Measurements from ENCODE around the gene LANCL2.

DNA sequence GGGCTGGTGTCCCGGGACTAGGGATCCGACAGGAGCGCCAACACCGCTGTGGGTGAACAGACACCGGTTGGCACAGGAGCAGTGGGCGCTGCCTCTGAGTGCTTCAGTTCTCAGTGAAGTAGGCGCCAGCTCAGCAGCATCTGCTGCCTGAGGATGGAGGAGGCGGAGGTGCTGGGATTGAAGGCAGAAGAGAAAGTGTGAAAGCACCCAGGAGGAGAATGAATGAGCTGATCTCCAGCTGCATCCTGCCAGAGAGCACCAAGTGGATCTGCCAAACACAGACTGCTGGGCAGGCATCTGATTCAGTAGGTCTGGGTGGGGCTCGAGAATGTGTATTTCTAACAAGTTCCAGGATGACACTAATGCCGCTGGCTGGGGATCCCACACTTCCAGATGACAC lies 74.5 kb downstream of the LANCL2 start:
- no peak for TF ChIP-seq SRF (CRISPR knock-in tag; IDR thresholded peaks at IDR 0.05)
- TF ChIP-seq, protein P1, sequence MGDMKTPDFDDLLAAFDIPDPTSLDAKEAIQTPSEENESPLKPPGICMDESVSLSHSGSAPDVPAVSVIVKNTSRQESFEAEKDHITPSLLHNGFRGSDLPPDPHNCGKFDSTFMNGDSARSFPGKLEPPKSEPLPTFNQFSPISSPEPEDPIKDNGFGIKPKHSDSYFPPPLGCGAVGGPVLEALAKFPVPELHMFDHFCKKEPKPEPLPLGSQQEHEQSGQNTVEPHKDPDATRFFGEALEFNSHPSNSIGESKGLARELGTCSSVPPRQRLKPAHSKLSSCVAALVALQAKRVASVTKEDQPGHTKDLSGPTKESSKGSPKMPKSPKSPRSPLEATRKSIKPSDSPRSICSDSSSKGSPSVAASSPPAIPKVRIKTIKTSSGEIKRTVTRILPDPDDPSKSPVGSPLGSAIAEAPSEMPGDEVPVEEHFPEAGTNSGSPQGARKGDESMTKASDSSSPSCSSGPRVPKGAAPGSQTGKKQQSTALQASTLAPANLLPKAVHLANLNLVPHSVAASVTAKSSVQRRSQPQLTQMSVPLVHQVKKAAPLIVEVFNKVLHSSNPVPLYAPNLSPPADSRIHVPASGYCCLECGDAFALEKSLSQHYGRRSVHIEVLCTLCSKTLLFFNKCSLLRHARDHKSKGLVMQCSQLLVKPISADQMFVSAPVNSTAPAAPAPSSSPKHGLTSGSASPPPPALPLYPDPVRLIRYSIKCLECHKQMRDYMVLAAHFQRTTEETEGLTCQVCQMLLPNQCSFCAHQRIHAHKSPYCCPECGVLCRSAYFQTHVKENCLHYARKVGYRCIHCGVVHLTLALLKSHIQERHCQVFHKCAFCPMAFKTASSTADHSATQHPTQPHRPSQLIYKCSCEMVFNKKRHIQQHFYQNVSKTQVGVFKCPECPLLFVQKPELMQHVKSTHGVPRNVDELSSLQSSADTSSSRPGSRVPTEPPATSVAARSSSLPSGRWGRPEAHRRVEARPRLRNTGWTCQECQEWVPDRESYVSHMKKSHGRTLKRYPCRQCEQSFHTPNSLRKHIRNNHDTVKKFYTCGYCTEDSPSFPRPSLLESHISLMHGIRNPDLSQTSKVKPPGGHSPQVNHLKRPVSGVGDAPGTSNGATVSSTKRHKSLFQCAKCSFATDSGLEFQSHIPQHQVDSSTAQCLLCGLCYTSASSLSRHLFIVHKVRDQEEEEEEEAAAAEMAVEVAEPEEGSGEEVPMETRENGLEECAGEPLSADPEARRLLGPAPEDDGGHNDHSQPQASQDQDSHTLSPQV (IDR thresholded peaks at IDR 0.05): no peak
- TF ChIP-seq GABPA (tag; conservative IDR thresholded peaks at IDR 0.05; ENCODE audit: low read depth): no peak
- TF ChIP-seq NRF1 (conservative IDR thresholded peaks at IDR 0.05 in 1 of 2, IDR thresholded peaks at IDR 0.05 in 1 of 2): no peak
- TF ChIP-seq, protein P2, sequence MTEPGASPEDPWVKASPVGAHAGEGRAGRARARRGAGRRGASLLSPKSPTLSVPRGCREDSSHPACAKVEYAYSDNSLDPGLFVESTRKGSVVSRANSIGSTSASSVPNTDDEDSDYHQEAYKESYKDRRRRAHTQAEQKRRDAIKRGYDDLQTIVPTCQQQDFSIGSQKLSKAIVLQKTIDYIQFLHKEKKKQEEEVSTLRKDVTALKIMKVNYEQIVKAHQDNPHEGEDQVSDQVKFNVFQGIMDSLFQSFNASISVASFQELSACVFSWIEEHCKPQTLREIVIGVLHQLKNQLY (CRISPR knock-in tag; conservative IDR thresholded peaks at IDR 0.05): no peak
- TF ChIP-seq PCBP1 (IDR thresholded peaks at IDR 0.05; ENCODE audit: low read depth, low read length, poor library complexity, severe bottlenecking): no peak
- TF ChIP-seq, protein P3, sequence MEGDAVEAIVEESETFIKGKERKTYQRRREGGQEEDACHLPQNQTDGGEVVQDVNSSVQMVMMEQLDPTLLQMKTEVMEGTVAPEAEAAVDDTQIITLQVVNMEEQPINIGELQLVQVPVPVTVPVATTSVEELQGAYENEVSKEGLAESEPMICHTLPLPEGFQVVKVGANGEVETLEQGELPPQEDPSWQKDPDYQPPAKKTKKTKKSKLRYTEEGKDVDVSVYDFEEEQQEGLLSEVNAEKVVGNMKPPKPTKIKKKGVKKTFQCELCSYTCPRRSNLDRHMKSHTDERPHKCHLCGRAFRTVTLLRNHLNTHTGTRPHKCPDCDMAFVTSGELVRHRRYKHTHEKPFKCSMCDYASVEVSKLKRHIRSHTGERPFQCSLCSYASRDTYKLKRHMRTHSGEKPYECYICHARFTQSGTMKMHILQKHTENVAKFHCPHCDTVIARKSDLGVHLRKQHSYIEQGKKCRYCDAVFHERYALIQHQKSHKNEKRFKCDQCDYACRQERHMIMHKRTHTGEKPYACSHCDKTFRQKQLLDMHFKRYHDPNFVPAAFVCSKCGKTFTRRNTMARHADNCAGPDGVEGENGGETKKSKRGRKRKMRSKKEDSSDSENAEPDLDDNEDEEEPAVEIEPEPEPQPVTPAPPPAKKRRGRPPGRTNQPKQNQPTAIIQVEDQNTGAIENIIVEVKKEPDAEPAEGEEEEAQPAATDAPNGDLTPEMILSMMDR (IDR thresholded peaks at IDR 0.05 in 2 of 3, conservative IDR thresholded peaks at IDR 0.05 in 1 of 3; ENCODE audit: insufficient read depth in 2 of 3, low read depth in 1 of 3, low read length in 3 of 3): no peak
